Bronchial epithelial cell (primary cell): ENCODE measurements around the gene CSRP1. TPM values are rescaled to one million over a fixed set of nuclear protein-coding genes. Genes with fewer than 3 reads are reported as not detected.

Source experiments
- DNase-seq: peaks from one replicate; pipeline ENCODE4 v3.0.0-alpha.2; 2010; ENCODE audit warnings: low read depth
- FAIRE-seq: peaks from 2 replicates; lab custom pipeline; 2011; peaks lifted over from hg19 to GRCh38; lab: Jason Lieb, UNC
- H3K27me3 ChIP-seq: 2 replicates; pipeline ENCODE4 v1.5.1; 2011; ENCODE audit warnings: low read length; ENCODE audit not compliant: control insufficient read depth, insufficient read depth
- H3K36me3 ChIP-seq: 2 replicates; pipeline ENCODE4 v1.5.1; 2011; ENCODE audit warnings: low read length; ENCODE audit not compliant: control insufficient read depth, insufficient read depth
- H3K4me3 ChIP-seq: 2 replicates; pipeline ENCODE4 v1.5.1; 2011; ENCODE audit warnings: mild to moderate bottlenecking, low read depth, low read length, control low read depth
- total RNA-seq: library from RNA; depleted of rRNA; stranded (reverse); fragments of >200 nt; gene quantifications from 2 replicates; pipeline ENCODE4 v1.2.1, GENCODE V29; 2014
- TF ChIP-seq, protein P1 (sequence below): IDR thresholded peaks from 2 replicates; pipeline ENCODE4 v1.5.1; 2011; ENCODE audit warnings: mild to moderate bottlenecking, moderate library complexity, low read length, control low read depth, inconsistent platforms; ENCODE audit not compliant: insufficient read depth, severe bottlenecking

The CSRP1 gene
- total RNA-seq, 1 donor from 2014 or later: 257 TPM

DNA sequence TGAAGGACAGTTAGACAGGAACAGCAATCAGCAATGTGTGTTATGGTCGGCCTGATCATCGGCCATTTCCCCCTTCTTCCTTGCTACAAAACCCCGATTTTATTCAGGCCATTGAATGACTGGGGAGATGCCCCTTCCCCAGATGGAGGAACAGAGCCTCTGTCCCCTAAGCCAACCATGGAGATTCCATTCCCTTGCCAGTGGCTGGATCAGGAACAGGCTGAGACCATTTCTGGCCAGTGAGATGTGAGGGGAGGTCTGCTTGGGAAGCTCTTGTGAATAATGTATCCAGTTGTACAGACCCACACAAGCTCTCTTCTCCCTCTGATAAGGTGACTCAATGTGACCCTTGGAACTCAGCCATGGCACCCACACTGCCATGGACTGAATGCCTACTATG lies 7.7 kb downstream of the CSRP1 start:
- H3K4me3 ChIP-seq: no peak overlapping the region

DNA sequence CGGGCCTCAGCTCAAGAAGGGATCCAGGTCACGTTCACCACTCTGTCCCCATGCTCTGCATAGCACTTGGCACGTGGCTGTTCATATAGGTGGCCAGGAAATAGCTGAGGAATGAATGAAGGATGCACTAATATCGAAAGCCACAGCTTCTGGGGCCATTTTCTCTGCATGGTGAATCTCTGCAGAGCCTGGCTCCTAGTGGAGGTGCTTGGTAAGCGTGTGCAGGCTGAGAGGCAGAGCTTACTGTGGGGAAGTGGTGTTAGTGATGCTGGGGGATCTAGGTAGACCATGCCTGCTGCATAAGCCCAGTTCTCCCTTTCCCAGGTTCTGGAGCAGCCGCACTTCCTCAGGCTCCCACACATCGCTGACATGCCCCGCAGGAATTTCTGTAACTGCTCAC lies 8.3 kb downstream of the CSRP1 start:
- FAIRE-seq (peak; percentile 36), DNase-seq (no peak)
- TF ChIP-seq, protein P1, sequence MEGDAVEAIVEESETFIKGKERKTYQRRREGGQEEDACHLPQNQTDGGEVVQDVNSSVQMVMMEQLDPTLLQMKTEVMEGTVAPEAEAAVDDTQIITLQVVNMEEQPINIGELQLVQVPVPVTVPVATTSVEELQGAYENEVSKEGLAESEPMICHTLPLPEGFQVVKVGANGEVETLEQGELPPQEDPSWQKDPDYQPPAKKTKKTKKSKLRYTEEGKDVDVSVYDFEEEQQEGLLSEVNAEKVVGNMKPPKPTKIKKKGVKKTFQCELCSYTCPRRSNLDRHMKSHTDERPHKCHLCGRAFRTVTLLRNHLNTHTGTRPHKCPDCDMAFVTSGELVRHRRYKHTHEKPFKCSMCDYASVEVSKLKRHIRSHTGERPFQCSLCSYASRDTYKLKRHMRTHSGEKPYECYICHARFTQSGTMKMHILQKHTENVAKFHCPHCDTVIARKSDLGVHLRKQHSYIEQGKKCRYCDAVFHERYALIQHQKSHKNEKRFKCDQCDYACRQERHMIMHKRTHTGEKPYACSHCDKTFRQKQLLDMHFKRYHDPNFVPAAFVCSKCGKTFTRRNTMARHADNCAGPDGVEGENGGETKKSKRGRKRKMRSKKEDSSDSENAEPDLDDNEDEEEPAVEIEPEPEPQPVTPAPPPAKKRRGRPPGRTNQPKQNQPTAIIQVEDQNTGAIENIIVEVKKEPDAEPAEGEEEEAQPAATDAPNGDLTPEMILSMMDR: no peak
- no peak overlapping the region for H3K4me3 ChIP-seq
- peaks cover 11% of the 10 kb centered on the region for H3K36me3 ChIP-seq
- H3K27me3 ChIP-seq: no peaks in the 10 kb centered on the region

More for the DNA sequence above, 7.7 kb downstream of the CSRP1 start:
- no peaks in the 10 kb centered on the region for H3K27me3 ChIP-seq
- peaks cover 8% of the 10 kb centered on the region for H3K36me3 ChIP-seq
- TF ChIP-seq, protein P1: no peak
- FAIRE-seq (no peak), DNase-seq (no peak)

DNA sequence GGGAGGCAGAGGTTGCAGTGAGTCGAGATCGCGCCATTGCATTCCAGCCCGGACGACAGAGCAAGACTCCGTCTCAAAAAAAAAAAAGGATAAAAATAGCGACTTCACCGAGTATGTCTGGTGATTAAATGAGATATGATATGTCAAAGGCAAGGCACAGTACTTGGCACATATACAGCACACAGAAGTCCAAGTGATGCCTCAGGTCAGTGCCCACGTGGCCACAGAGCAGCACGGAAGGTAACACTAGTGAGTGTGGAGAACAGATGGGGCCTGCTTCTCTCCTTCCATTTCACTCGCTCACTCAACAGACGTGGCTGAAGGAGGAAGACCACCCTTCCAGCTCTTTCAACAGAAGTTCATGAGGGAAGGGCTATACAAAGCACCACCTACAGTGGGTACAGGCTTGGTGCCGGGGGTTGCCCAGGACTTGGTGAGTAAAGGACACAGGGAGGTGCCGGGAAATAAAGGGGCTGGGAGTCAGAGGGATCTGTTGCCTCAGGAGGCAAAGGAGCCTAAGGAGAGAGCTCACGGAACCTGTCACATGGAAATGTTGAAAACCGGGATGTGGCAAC lies 8.9 kb downstream of the CSRP1 start:
- no peak overlapping the region for H3K4me3 ChIP-seq
- TF ChIP-seq, protein P1: no peak
- peaks cover 13% of the 10 kb centered on the region for H3K36me3 ChIP-seq
- no peaks in the 10 kb centered on the region for H3K27me3 ChIP-seq
- DNase-seq: no peak
- FAIRE-seq: no peak

DNA sequence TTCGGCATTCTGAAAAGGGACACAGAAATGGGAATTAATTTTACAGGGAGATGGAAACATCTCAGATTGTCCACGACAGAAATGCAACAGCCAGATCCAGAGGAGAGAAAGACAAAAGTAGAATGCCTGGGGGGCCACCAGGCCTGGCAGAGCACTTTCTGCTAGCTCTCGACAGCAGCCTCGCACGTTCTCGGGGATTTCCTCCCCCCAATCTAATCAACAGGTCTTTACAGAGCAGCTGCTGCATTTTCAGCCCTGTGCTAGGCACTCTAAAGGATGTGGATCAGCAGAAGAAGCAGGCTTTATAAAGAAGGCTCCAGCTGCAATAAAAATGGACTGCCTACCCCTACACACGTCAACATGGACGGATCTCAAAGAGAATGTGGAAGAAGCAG lies 10.6 kb downstream of the CSRP1 start:
- Histone ChIP-seq H3K27me3 (no peaks in the 10 kb centered on the region), H3K36me3 (peaks cover 16% of the 10 kb centered on the region), H3K4me3 (no peak overlapping the region)
- TF ChIP-seq, protein P1: no peak
- DNase-seq: no peak
- FAIRE-seq: no peak

DNA sequence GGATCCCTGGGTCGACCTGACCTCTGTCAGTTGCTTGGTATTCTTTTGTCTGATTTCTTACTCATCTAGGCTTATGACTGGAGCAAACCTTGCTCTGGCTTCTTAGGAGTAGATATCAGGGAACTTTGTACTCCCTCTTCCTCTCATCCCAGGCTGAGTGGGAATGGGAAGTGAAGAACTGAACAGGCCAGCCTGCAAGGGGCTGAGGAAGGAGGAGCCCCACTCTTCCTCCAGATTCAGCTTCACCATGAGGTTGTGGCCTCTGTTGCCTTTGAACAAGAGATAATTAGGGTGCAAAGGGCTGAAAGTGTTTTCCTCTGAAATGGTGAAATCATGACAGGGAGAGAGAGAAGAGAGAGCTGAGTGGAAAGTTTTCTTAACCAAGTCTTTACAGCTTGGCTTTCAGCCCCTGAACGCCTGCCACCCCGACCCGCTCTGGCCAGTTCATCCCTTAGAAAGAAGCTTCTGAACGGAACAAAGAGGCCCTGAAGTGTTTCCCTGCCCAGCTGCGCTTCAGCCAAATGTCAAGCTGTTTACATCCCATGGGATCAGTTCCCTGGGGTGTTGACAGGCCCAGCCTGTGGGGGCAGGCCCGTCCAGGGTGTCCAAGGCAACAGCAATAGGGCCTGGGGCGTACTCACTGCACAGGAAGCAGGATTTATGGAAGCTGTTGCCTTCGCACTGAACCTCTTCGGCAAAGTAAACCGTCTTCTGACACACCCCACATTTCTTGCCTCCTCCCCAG lies 11.2 kb downstream of the CSRP1 start:
- TF ChIP-seq, protein P1: no peak
- Histone ChIP-seq H3K36me3 (peaks cover 16% of the 10 kb centered on the region), H3K4me3 (no peak overlapping the region), H3K27me3 (no peaks in the 10 kb centered on the region)
- FAIRE-seq (peak; percentile 50), DNase-seq (peak; percentile 77)
